WTC11 (cell line): ENCODE measurements around the gene PITPNC1. TPM values are rescaled to one million over a fixed set of nuclear protein-coding genes. Genes with fewer than 3 reads are reported as not detected.
A peak's percentile ranks its signal among the peaks of the same experiment; 100 is the strongest.

Experiments used
- ATAC-seq: fragments of 200-7000 bp; cut with Tn5 transposase; 2 replicates; pipeline ENCODE4 v1.10.0; 2021; ENCODE audit warnings: mild to moderate bottlenecking, moderate library complexity
- CTCF ChIA-PET: fragments of 300-600 bp; sonication (Branson Sonifier 250); formaldehyde crosslinking; loops from one replicate; lab custom pipeline; 2021; ENCODE audit warnings: antibody characterized with exemption; lab: Charles Lee
- POLR2A ChIA-PET: fragments of 350-600 bp; sonication (Branson Sonifier 250); formaldehyde crosslinking; loops from one replicate; lab custom pipeline; 2021; ENCODE audit warnings: antibody characterized with exemption; lab: Charles Lee
- DNase-seq: peaks from one replicate; pipeline ENCODE4 v3.0.0; 2021; ENCODE audit warnings: low spot score
- H3K27ac Mint-ChIP-seq: 2 replicates; pipeline ENCODE4 v1.8.0; 2021; ENCODE audit warnings: mixed read lengths
- H3K27me3 Mint-ChIP-seq: 2 replicates; pipeline ENCODE4 v1.8.0; 2021; ENCODE audit warnings: low read depth, mild to moderate bottlenecking, moderate library complexity, mixed read lengths
- H3K36me3 Mint-ChIP-seq: 2 replicates; pipeline ENCODE4 v1.8.0; 2021; ENCODE audit warnings: mixed read lengths
- H3K4me1 Mint-ChIP-seq: 2 replicates; pipeline ENCODE4 v1.8.0; 2022; ENCODE audit warnings: mixed read lengths
- H3K4me3 Mint-ChIP-seq: 2 replicates; pipeline ENCODE4 v1.8.0; 2021; ENCODE audit warnings: mild to moderate bottlenecking, moderate library complexity, mixed read lengths
- H3K9me3 Mint-ChIP-seq: 2 replicates; pipeline ENCODE4 v1.8.0; 2021; ENCODE audit warnings: mixed read lengths
- AR ChIP-seq: fragments of 250-450 bp; sonication (Bioruptor Pico); IDR thresholded peaks from 2 replicates; pipeline ENCODE4 v1.9.0; 2021; ENCODE audit warnings: mild to moderate bottlenecking
- ARID4B ChIP-seq: sonication (generic); formaldehyde crosslinking; IDR thresholded peaks from 2 replicates; pipeline ENCODE4 v1.8.0; 2023; ENCODE audit warnings: missing genetic modification reagents, mild to moderate bottlenecking, borderline replicate concordance
- CDX4 ChIP-seq: fragments of 250-450 bp; sonication (Bioruptor Pico); IDR thresholded peaks from 2 replicates; pipeline ENCODE4 v1.9.0; 2021; ENCODE audit warnings: moderate library complexity, mild to moderate bottlenecking, inconsistent platforms, borderline replicate concordance
- CREB1 ChIP-seq: sonication (generic); formaldehyde crosslinking; IDR thresholded peaks from 2 replicates; pipeline ENCODE4 v1.8.0; 2023; ENCODE audit warnings: mild to moderate bottlenecking, missing genetic modification reagents
- CREM ChIP-seq: sonication (generic); formaldehyde crosslinking; IDR thresholded peaks from 2 replicates; pipeline ENCODE4 v1.8.1; 2022; ENCODE audit warnings: mild to moderate bottlenecking, missing genetic modification reagents, moderate library complexity
- EMX1 ChIP-seq: fragments of 250-450 bp; sonication (Bioruptor Pico); IDR thresholded peaks from 2 replicates; pipeline ENCODE4 v1.8.0; 2021; ENCODE audit warnings: mild to moderate bottlenecking
- ERG ChIP-seq: fragments of 250-450 bp; sonication (Bioruptor Pico); IDR thresholded peaks from 2 replicates; pipeline ENCODE4 v1.8.0; 2021; ENCODE audit warnings: mild to moderate bottlenecking
- ESRRA ChIP-seq: sonication (generic); formaldehyde crosslinking; IDR thresholded peaks from 2 replicates; pipeline ENCODE4 v1.8.1; 2022; ENCODE audit warnings: mild to moderate bottlenecking, missing genetic modification reagents, borderline replicate concordance
- FOXK1 ChIP-seq: sonication (generic); formaldehyde crosslinking; IDR thresholded peaks from 2 replicates; pipeline ENCODE4 v1.8.0; 2022; ENCODE audit warnings: mild to moderate bottlenecking, moderate library complexity, missing genetic modification reagents
- IRF2 ChIP-seq: sonication (generic); formaldehyde crosslinking; IDR thresholded peaks from 2 replicates; pipeline ENCODE4 v1.8.0; 2022; ENCODE audit warnings: low read depth, missing genetic modification reagents, borderline replicate concordance
- JUN ChIP-seq: sonication (generic); formaldehyde crosslinking; IDR thresholded peaks from 2 replicates; pipeline ENCODE4 v1.8.0; 2023; ENCODE audit warnings: mild to moderate bottlenecking, missing genetic modification reagents
- NFATC4 ChIP-seq: fragments of 250-450 bp; sonication (Bioruptor Pico); IDR thresholded peaks from 2 replicates; pipeline ENCODE4 v1.9.0; 2021; ENCODE audit warnings: mild to moderate bottlenecking
- PREB ChIP-seq: sonication (generic); formaldehyde crosslinking; IDR thresholded peaks from 2 replicates; pipeline ENCODE4 v1.8.1; 2022; ENCODE audit warnings: mild to moderate bottlenecking, missing genetic modification reagents, moderate library complexity, borderline replicate concordance
- RELA ChIP-seq: sonication (generic); formaldehyde crosslinking; IDR thresholded peaks from 2 replicates; pipeline ENCODE4 v1.8.1; 2022; ENCODE audit warnings: missing genetic modification reagents, mild to moderate bottlenecking, borderline replicate concordance
- RORB ChIP-seq: fragments of 250-450 bp; sonication (Bioruptor Pico); IDR thresholded peaks from 2 replicates; pipeline ENCODE4 v1.9.0; 2021; ENCODE audit warnings: mild to moderate bottlenecking
- ZNF121 ChIP-seq: sonication (generic); formaldehyde crosslinking; IDR thresholded peaks from 2 replicates; pipeline ENCODE4 v1.8.0; 2023; ENCODE audit warnings: missing genetic modification reagents
- ZNF232 ChIP-seq: sonication (generic); formaldehyde crosslinking; IDR thresholded peaks from 2 replicates; pipeline ENCODE4 v1.8.0; 2022; ENCODE audit warnings: mild to moderate bottlenecking, missing genetic modification reagents
- ZNF263 ChIP-seq: sonication (generic); formaldehyde crosslinking; IDR thresholded peaks from 2 replicates; pipeline ENCODE4 v1.8.1; 2022; ENCODE audit warnings: low read depth, mild to moderate bottlenecking, moderate library complexity, missing genetic modification reagents
- ZNF423 ChIP-seq: fragments of 250-450 bp; sonication (Bioruptor Pico); IDR thresholded peaks from 2 replicates; pipeline ENCODE4 v2.1.2; 2022; ENCODE audit warnings: mild to moderate bottlenecking, moderate library complexity
- ZNF512 ChIP-seq: sonication (generic); formaldehyde crosslinking; IDR thresholded peaks from 2 replicates; pipeline ENCODE4 v1.8.1; 2022; ENCODE audit warnings: missing genetic modification reagents, borderline replicate concordance
- ZNF671 ChIP-seq: fragments of 250-450 bp; sonication (Bioruptor Pico); IDR thresholded peaks from 2 replicates; pipeline ENCODE4 v1.8.0; 2021; ENCODE audit warnings: mild to moderate bottlenecking
- total RNA-seq: library from RNA; stranded (reverse); gene quantifications from 3 replicates; pipeline ENCODE4 v1.2.3, GENCODE V29; 2021

PITPNC1 gene
- total RNA-seq, 1 experiment from 2014 or later = 39.8 TPM

GRCh38 chr17:67559381-67559966 is 182.4 kb downstream of the PITPNC1 start (continued):
- TF ChIP-seq ZNF671 (no peak), FOXK1 (CRISPR knock-in tag) (no peak), ZNF121 (CRISPR knock-in tag) (0 out of 2 replicates have a peak, but pooled peaks have one; percentile 16), NFATC4 (CRISPR knock-in tag) (no peak), CDX4 (CRISPR knock-in tag) (no peak)

- peaks cover 17% of the 10 kb centered on the region for H3K9me3 Mint-ChIP-seq
- H3K27ac Mint-ChIP-seq = peak overlapping the region; percentile 16; the same call in 1 of the 2 replicates
- TF ChIP-seq CREB1 (CRISPR knock-in tag) (no peak), EMX1 (CRISPR knock-in tag) (no peak), ZNF423 (CRISPR knock-in tag) (no peak), AR (CRISPR knock-in tag) (no peak), RORB (CRISPR knock-in tag) (no peak), CREM (CRISPR knock-in tag) (no peak), ZNF263 (CRISPR knock-in tag) (no peak), JUN (CRISPR knock-in tag) (no peak), ARID4B (no peak)
- TF ChIP-seq, all 79 proteins: peak for 0
- H3K36me3 Mint-ChIP-seq = peaks cover 24% of the 10 kb centered on the region
- DNase-seq = no peak
- no peak for ATAC-seq
- ChIA-PET POLR2A (interaction anchor here (0.5 kb wide), 1 partner anchor 140 kb away, joined by 3 read pairs; no protein-coding TSS in a partner anchor), CTCF (interaction anchor here (1.0 kb wide), 1 partner anchor 42 kb away, joined by 3 read pairs; no protein-coding TSS in a partner anchor)
- H3K27me3 Mint-ChIP-seq = no peaks in the 10 kb centered on the region
- H3K4me1 Mint-ChIP-seq = peaks cover 5% of the 10 kb centered on the region
- no peak overlapping the region for H3K4me3 Mint-ChIP-seq
These were observed 184.9 kb downstream of the PITPNC1 start for GRCh38 chr17:67562005-67562404.

GRCh38 chr17:67563692-67564228 is 186.7 kb downstream of the PITPNC1 start:
- H3K4me1 Mint-ChIP-seq = peaks cover 5% of the 10 kb centered on the region
- H3K4me3 Mint-ChIP-seq = no peak overlapping the region
- DNase-seq (no peak), ATAC-seq (no peak)
- H3K27ac Mint-ChIP-seq = no peak overlapping the region
- ChIA-PET CTCF (no interaction called here), POLR2A (no interaction called here)
- peaks cover 17% of the 10 kb centered on the region for H3K9me3 Mint-ChIP-seq
- no peaks in the 10 kb centered on the region for H3K27me3 Mint-ChIP-seq
- peaks cover 22% of the 10 kb centered on the region for H3K36me3 Mint-ChIP-seq
- TF ChIP-seq FOXK1 (CRISPR knock-in tag) = no peak
- no peak for TF ChIP-seq ZNF232 (CRISPR knock-in tag)
- TF ChIP-seq IRF2 (CRISPR knock-in tag) = no peak
- no peak for TF ChIP-seq RELA (CRISPR knock-in tag)
- no peak for TF ChIP-seq ZNF512 (CRISPR knock-in tag)
- no peak for TF ChIP-seq PREB (CRISPR knock-in tag)
- no peak for TF ChIP-seq ERG (CRISPR knock-in tag)
- TF ChIP-seq ESRRA (CRISPR knock-in tag) = no peak
